Prostate gland (tissue), 2 donors: ENCODE results near the gene KLF5.

Experiments used
- POLR2A ChIP-seq: fragments of 450-650 bp; IDR thresholded peaks from one replicate; pipeline ENCODE4 v1.6.1; 2016; ENCODE audit warnings: antibody characterized with exemption, mild to moderate bottlenecking
- TF ChIP-seq, protein P1 (sequence below), 4 experiments: fragments of 200-600 bp in 2 of 4; fragments of 450-650 bp in 2 of 4; sonication (generic) in 2 of 4; IDR thresholded peaks; 1 replicate in 3 of 4; 2 replicates in 1 of 4; pipeline ENCODE4 v1.5.1; 2016 to 2019; ENCODE audit warnings: antibody characterized with exemption in 4 of 4, mild to moderate bottlenecking in 2 of 4, moderate library complexity in 2 of 4

DNA sequence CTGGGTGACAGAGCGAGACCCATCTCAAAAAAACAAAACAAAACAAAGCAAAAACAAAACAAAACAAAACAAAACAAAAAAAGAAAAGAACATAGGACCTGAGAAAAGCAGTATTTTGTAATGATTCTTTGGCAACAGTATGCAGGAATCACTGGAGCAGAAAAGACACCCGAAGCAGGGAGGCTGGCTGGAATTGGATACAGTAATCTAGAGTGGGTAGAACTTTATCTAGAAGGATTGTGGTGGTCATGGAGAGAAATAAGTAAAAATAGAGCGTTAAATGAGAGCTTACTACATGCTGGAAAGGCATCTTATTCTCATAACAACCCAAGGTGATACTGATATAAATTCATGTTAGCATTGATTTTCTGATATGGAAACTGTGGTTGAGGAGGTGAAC lies 51.2 kb downstream of the KLF5 start:
- TF ChIP-seq POLR2A, result no peak
- TF ChIP-seq, protein P1, sequence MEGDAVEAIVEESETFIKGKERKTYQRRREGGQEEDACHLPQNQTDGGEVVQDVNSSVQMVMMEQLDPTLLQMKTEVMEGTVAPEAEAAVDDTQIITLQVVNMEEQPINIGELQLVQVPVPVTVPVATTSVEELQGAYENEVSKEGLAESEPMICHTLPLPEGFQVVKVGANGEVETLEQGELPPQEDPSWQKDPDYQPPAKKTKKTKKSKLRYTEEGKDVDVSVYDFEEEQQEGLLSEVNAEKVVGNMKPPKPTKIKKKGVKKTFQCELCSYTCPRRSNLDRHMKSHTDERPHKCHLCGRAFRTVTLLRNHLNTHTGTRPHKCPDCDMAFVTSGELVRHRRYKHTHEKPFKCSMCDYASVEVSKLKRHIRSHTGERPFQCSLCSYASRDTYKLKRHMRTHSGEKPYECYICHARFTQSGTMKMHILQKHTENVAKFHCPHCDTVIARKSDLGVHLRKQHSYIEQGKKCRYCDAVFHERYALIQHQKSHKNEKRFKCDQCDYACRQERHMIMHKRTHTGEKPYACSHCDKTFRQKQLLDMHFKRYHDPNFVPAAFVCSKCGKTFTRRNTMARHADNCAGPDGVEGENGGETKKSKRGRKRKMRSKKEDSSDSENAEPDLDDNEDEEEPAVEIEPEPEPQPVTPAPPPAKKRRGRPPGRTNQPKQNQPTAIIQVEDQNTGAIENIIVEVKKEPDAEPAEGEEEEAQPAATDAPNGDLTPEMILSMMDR (IDR thresholded peaks at IDR 0.05), result no peak
